HG03060 (cell line): ENCODE results near the gene NIPAL1.

Experiments used
- ATAC-seq: cut with Tn5 transposase; IDR thresholded peaks from one replicate; pipeline ENCODE4 v1.9.1; 2021; ENCODE audit warnings: low read depth, moderate number of reproducible peaks; ENCODE audit not compliant: unreplicated experiment

NIPAL1 gene

GRCh38 chr4:48024522-48024921 lies 8.0 kb downstream of the NIPAL1 start:
- ATAC-seq, result no peak

- no peak for ATAC-seq
Observed at GRCh38 chr4:48025005-48025404, 8.4 kb downstream of the NIPAL1 start.

- peak; percentile 71 for ATAC-seq
Observed at GRCh38 chr4:48027653-48028052, 11.1 kb downstream of the NIPAL1 start.

- peak; percentile 74 for ATAC-seq
Observed at GRCh38 chr4:48028696-48029095, 12.1 kb downstream of the NIPAL1 start.

- ATAC-seq, result no peak
Observed at GRCh38 chr4:48030470-48030869, 13.9 kb downstream of the NIPAL1 start.

GRCh38 chr4:48031802-48032525 lies 15.4 kb downstream of the NIPAL1 start:
- no peak for ATAC-seq

- ATAC-seq, result no peak
Observed at GRCh38 chr4:48032721-48033120, 16.1 kb downstream of the NIPAL1 start.

GRCh38 chr4:48033412-48033811 lies 16.8 kb downstream of the NIPAL1 start:
- no peak for ATAC-seq

- ATAC-seq, result no peak
Observed at GRCh38 chr4:48033825-48034413, 17.3 kb downstream of the NIPAL1 start.

GRCh38 chr4:48035952-48036351 lies 19.4 kb downstream of the NIPAL1 start:
- ATAC-seq, result no peak

- no peak for ATAC-seq
Observed at GRCh38 chr4:48037117-48037462, 20.5 kb downstream of the NIPAL1 start.

GRCh38 chr4:48038666-48039065 lies 22.1 kb downstream of the NIPAL1 start:
- ATAC-seq, result no peak

GRCh38 chr4:48039561-48039960 lies 23.0 kb downstream of the NIPAL1 start:
- no peak for ATAC-seq

GRCh38 chr4:48041535-48042137 lies 25.1 kb downstream of the NIPAL1 start:
- no peak for ATAC-seq

- no peak for ATAC-seq
Observed at GRCh38 chr4:48042979-48043461, 26.4 kb downstream of the NIPAL1 start.

GRCh38 chr4:48043504-48043903 lies 26.9 kb downstream of the NIPAL1 start:
- ATAC-seq, result no peak

GRCh38 chr4:48044298-48044697 lies 27.7 kb downstream of the NIPAL1 start:
- ATAC-seq, result no peak

- ATAC-seq, result no peak
Observed at GRCh38 chr4:48046059-48046458, 29.5 kb downstream of the NIPAL1 start.

- ATAC-seq, result peak; percentile 95
Observed at GRCh38 chr4:48047421-48047844, 30.9 kb downstream of the NIPAL1 start.

GRCh38 chr4:48047896-48048295 lies 31.3 kb downstream of the NIPAL1 start:
- no peak for ATAC-seq

GRCh38 chr4:48049483-48049882 lies 32.9 kb downstream of the NIPAL1 start:
- ATAC-seq, result no peak

- ATAC-seq, result no peak
Observed at GRCh38 chr4:48051078-48051477, 34.5 kb downstream of the NIPAL1 start.
